ENCODE data around the gene PHACTR3. TPM values are rescaled to one million over a fixed set of nuclear protein-coding genes. Genes with fewer than 3 reads are reported as not detected.
"Not testable (repeated sequence)": the region's sequence is repeated elsewhere in the genome, so short reads cannot be mapped to it uniquely, and the experiment has no call there.

The PHACTR3 gene
- total RNA-seq (2014; rRNA removed; shearing (Covaris generic); ENCODE audit: low replicate concordance) = not detected in 2 replicates

GRCh38 chr20:59603781-59604541 is at the start of gene PHACTR3:
Gene PHACTR3 (plus strand): TSS chr20:59604540. CDS start chr20:59605015, 475 bp downstream.
- Histone ChIP-seq H3K27ac (ENCODE audit: low read length) (no peak within 1 kb of the TSS), H3K79me2 (ENCODE audit: low read length) (no peaks in the 10 kb centered on the region), H2AFZ (ENCODE audit: low read length) (no peak within 1 kb of the TSS), H4K20me1 (ENCODE audit: insufficient read depth, low read depth, low read length) (no peaks in the 10 kb centered on the region), H3K9ac (ENCODE audit: low read length) (no peak within 1 kb of the TSS), H3K9me2 (replicated peaks; ENCODE audit: insufficient read depth, low read length) (no peaks in the 10 kb centered on the region), H3K27me3 (ENCODE audit: low read length) (no peaks in the 10 kb centered on the region), H3K4me3 (ENCODE audit: low read length) (no peak within 1 kb of the TSS), H3K9me3 (ENCODE audit: low read length) (no peaks in the 10 kb centered on the region), H3K4me2 (ENCODE audit: low read depth, low read length, poor library complexity, severe bottlenecking) (no peak within 1 kb of the TSS), H3K4me1 (ENCODE audit: low read length) (no peaks in the 10 kb centered on the region), H3K36me3 (ENCODE audit: insufficient read depth, low read length) (no peaks in the 10 kb centered on the region)
- DNase-seq = no peak

DNA sequence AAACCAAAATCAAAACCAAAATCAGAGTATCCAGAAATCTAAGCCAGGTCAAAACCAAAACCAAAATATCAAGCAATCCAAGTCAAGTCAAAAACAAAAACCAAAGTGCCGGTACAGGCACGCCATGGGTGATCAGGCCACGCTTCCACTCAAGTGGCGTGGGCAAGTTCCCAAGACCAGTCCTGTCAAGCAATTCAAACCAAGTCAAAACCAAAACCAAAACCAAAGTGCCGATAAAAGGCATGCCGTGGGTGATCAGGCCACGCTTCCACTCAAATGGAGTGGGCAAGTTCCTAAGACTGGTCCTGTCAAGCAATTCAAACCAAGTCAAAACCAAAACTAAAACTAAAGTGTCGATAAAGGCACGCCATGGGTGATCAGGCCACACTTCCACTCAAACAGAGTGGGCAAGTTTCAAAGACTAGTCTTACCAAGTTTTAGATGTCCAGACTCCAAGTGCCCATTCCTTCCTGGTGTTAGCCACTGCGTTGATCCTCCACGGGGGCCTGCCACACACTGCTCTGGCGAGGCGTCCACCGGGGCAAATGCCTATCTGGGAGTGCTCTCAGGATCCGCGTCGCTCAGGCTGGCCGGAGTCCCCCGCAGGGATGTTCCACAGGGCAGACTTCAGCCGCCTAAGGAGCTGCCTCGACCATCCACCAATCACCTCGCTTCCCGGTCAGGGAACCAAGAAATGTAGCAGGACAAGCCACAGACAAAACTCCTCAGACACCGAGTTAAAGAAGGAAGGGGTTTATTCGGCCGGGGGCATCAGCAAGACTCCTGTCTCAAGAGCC is 46.4 kb upstream of the PHACTR3 start:
- not testable (repeated sequence) for H2AFZ ChIP-seq (ENCODE audit: low read length); H3K4me2 ChIP-seq (ENCODE audit: low read depth, low read length, poor library complexity, severe bottlenecking); H3K79me2 ChIP-seq (ENCODE audit: low read length); H3K27ac ChIP-seq (ENCODE audit: low read length); H3K9ac ChIP-seq (ENCODE audit: low read length); H3K27me3 ChIP-seq (ENCODE audit: low read length); H3K4me1 ChIP-seq (ENCODE audit: low read length); H3K9me2 ChIP-seq (replicated peaks; ENCODE audit: insufficient read depth, low read length); H3K9me3 ChIP-seq (ENCODE audit: low read length); H3K4me3 ChIP-seq (ENCODE audit: low read length); DNase-seq; H4K20me1 ChIP-seq (ENCODE audit: insufficient read depth, low read depth, low read length); H3K36me3 ChIP-seq (ENCODE audit: insufficient read depth, low read length)

GRCh38 chr20:59559024-59559817 is 45.1 kb upstream of the PHACTR3 start:
- H3K9me3 ChIP-seq (ENCODE audit: low read length) = no peaks in the 10 kb centered on the region
- no peak overlapping the region for H2AFZ ChIP-seq (ENCODE audit: low read length)

DNA sequence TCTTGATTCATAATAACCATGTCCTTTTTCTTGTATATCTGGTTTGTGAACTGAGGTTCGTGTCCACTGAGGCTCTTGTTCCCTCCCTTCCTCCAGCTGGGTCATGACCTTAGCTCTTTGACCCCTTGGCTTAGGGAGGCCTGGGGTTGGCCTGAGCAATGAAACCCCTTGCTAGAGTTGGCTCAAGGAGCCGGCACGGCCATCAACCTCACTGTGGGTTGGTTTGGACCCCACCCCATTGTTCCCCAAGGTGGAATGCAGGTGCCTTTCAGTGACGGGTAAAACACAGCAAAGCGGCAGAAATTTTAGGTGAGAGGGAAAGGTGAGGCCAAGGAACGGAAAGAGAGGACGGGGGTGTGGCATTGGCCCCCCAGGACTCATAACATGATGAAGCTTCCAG is 44.5 kb upstream of the PHACTR3 start:
- Histone ChIP-seq H3K36me3 (ENCODE audit: insufficient read depth, low read length) (no peaks in the 10 kb centered on the region), H3K27ac (ENCODE audit: low read length) (no peak overlapping the region), H3K27me3 (ENCODE audit: low read length) (no peaks in the 10 kb centered on the region), H4K20me1 (ENCODE audit: insufficient read depth, low read depth, low read length) (no peaks in the 10 kb centered on the region), H3K79me2 (ENCODE audit: low read length) (no peaks in the 10 kb centered on the region), H2AFZ (ENCODE audit: low read length) (no peak overlapping the region), H3K4me2 (ENCODE audit: low read depth, low read length, poor library complexity, severe bottlenecking) (no peak overlapping the region), H3K9me3 (ENCODE audit: low read length) (no peaks in the 10 kb centered on the region), H3K4me3 (ENCODE audit: low read length) (no peak overlapping the region), H3K9me2 (replicated peaks; ENCODE audit: insufficient read depth, low read length) (no peaks in the 10 kb centered on the region), H3K4me1 (ENCODE audit: low read length) (no peaks in the 10 kb centered on the region), H3K9ac (ENCODE audit: low read length) (no peak overlapping the region)
- no peak for DNase-seq

More at GRCh38 chr20:59559024-59559817, 45.1 kb upstream of the PHACTR3 start:
- no peaks in the 10 kb centered on the region for H4K20me1 ChIP-seq (ENCODE audit: insufficient read depth, low read depth, low read length)
- H3K27ac ChIP-seq (ENCODE audit: low read length) = no peak overlapping the region
- no peaks in the 10 kb centered on the region for H3K9me2 ChIP-seq (replicated peaks; ENCODE audit: insufficient read depth, low read length)
- DNase-seq = no peak
- H3K4me3 ChIP-seq (ENCODE audit: low read length) = no peak overlapping the region
- no peak overlapping the region for H3K4me2 ChIP-seq (ENCODE audit: low read depth, low read length, poor library complexity, severe bottlenecking)
- H3K36me3 ChIP-seq (ENCODE audit: insufficient read depth, low read length) = no peaks in the 10 kb centered on the region
- H3K27me3 ChIP-seq (ENCODE audit: low read length) = no peaks in the 10 kb centered on the region
- no peaks in the 10 kb centered on the region for H3K79me2 ChIP-seq (ENCODE audit: low read length)
- no peaks in the 10 kb centered on the region for H3K4me1 ChIP-seq (ENCODE audit: low read length)
- H3K9ac ChIP-seq (ENCODE audit: low read length) = no peak overlapping the region

GRCh38 chr20:59560588-59561227 is 43.6 kb upstream of the PHACTR3 start:
- Histone ChIP-seq H4K20me1 (ENCODE audit: insufficient read depth, low read depth, low read length) (no peaks in the 10 kb centered on the region), H3K9me2 (replicated peaks; ENCODE audit: insufficient read depth, low read length) (no peaks in the 10 kb centered on the region), H3K9ac (ENCODE audit: low read length) (no peak overlapping the region), H3K4me3 (ENCODE audit: low read length) (no peak overlapping the region), H3K4me2 (ENCODE audit: low read depth, low read length, poor library complexity, severe bottlenecking) (no peak overlapping the region), H3K36me3 (ENCODE audit: insufficient read depth, low read length) (no peaks in the 10 kb centered on the region), H3K9me3 (ENCODE audit: low read length) (no peaks in the 10 kb centered on the region), H3K27ac (ENCODE audit: low read length) (no peak overlapping the region), H3K27me3 (ENCODE audit: low read length) (no peaks in the 10 kb centered on the region), H3K79me2 (ENCODE audit: low read length) (no peaks in the 10 kb centered on the region), H3K4me1 (ENCODE audit: low read length) (no peaks in the 10 kb centered on the region), H2AFZ (ENCODE audit: low read length) (no peak overlapping the region)
- peak; percentile 63 for DNase-seq

- no peaks in the 10 kb centered on the region for H3K79me2 ChIP-seq (ENCODE audit: low read length)
- H3K4me2 ChIP-seq (ENCODE audit: low read depth, low read length, poor library complexity, severe bottlenecking) = no peak overlapping the region
- no peak overlapping the region for H3K27ac ChIP-seq (ENCODE audit: low read length)
Observed at GRCh38 chr20:59561228-59561605, 43.1 kb upstream of the PHACTR3 start.

GRCh38 chr20:59561614-59562277 is 42.6 kb upstream of the PHACTR3 start:
- Histone ChIP-seq H3K27ac (ENCODE audit: low read length) (no peak overlapping the region), H3K9me3 (ENCODE audit: low read length) (no peaks in the 10 kb centered on the region), H3K4me3 (ENCODE audit: low read length) (no peak overlapping the region), H4K20me1 (ENCODE audit: insufficient read depth, low read depth, low read length) (no peaks in the 10 kb centered on the region), H3K79me2 (ENCODE audit: low read length) (no peaks in the 10 kb centered on the region), H3K27me3 (ENCODE audit: low read length) (no peaks in the 10 kb centered on the region), H3K4me2 (ENCODE audit: low read depth, low read length, poor library complexity, severe bottlenecking) (no peak overlapping the region), H3K36me3 (ENCODE audit: insufficient read depth, low read length) (no peaks in the 10 kb centered on the region), H3K9me2 (replicated peaks; ENCODE audit: insufficient read depth, low read length) (no peaks in the 10 kb centered on the region), H3K4me1 (ENCODE audit: low read length) (no peaks in the 10 kb centered on the region), H2AFZ (ENCODE audit: low read length) (no peak overlapping the region), H3K9ac (ENCODE audit: low read length) (no peak overlapping the region)
- DNase-seq = no peak

More at GRCh38 chr20:59561228-59561605, 43.1 kb upstream of the PHACTR3 start:
- no peak for DNase-seq
- H3K27me3 ChIP-seq (ENCODE audit: low read length) = no peaks in the 10 kb centered on the region
- no peaks in the 10 kb centered on the region for H3K9me3 ChIP-seq (ENCODE audit: low read length)
- no peak overlapping the region for H3K9ac ChIP-seq (ENCODE audit: low read length)
- H3K36me3 ChIP-seq (ENCODE audit: insufficient read depth, low read length) = no peaks in the 10 kb centered on the region
- no peaks in the 10 kb centered on the region for H4K20me1 ChIP-seq (ENCODE audit: insufficient read depth, low read depth, low read length)
- H2AFZ ChIP-seq (ENCODE audit: low read length) = no peak overlapping the region
- H3K9me2 ChIP-seq (replicated peaks; ENCODE audit: insufficient read depth, low read length) = no peaks in the 10 kb centered on the region
- no peaks in the 10 kb centered on the region for H3K4me1 ChIP-seq (ENCODE audit: low read length)
- no peak overlapping the region for H3K4me3 ChIP-seq (ENCODE audit: low read length)
